Liver (tissue), 9 donors: ENCODE data around the gene EML3. TPM values are rescaled to one million over a fixed set of nuclear protein-coding genes. Genes with fewer than 3 reads are reported as not detected.

ENCODE experiments used
- DNase-seq: peaks from one replicate; pipeline ENCODE4 v3.0.0-alpha.2; 2017; ENCODE audit warnings: low spot score
- H3K27ac ChIP-seq, 2 donors: one replicate each; pipeline ENCODE4 v1.7.0; 2013; ENCODE audit warnings: inconsistent platforms in 2 of 2, low read length in 2 of 2, control low read depth in 1 of 2, low read depth in 1 of 2, mild to moderate bottlenecking in 1 of 2
- H3K27me3 ChIP-seq, 4 donors: one replicate each; pipeline versions ENCODE4 v1.6.1 to v1.7.0; 2013; ENCODE audit warnings: low read length in 3 of 4, inconsistent platforms in 1 of 4, mild to moderate bottlenecking in 1 of 4, moderate library complexity in 1 of 4; ENCODE audit not compliant: control insufficient read depth in 4 of 4, insufficient read depth in 4 of 4
- H3K36me3 ChIP-seq, 4 donors: one replicate each; pipeline versions ENCODE4 v1.6.1 to v1.7.0; 2013; ENCODE audit warnings: low read length in 3 of 4, mild to moderate bottlenecking in 3 of 4, low read depth in 1 of 4, moderate library complexity in 1 of 4; ENCODE audit not compliant: control insufficient read depth in 4 of 4, insufficient read depth in 3 of 4
- H3K4me1 ChIP-seq, 4 donors: one replicate each; pipeline versions ENCODE4 v1.6.1 to v1.7.0; 2013; ENCODE audit warnings: low read length in 3 of 4, mild to moderate bottlenecking in 3 of 4, moderate library complexity in 1 of 4; ENCODE audit not compliant: control insufficient read depth in 4 of 4, insufficient read depth in 4 of 4
- H3K4me3 ChIP-seq, 3 donors: one replicate each; pipeline versions ENCODE4 v1.6.1 to v1.7.0; 2013; ENCODE audit warnings: low read length in 3 of 3, control low read depth in 1 of 3, low read depth in 1 of 3, mild to moderate bottlenecking in 1 of 3
- H3K9ac ChIP-seq, 2 donors: one replicate each; pipeline ENCODE4 v1.7.0; 2013; ENCODE audit warnings: low read length in 2 of 2, mild to moderate bottlenecking in 2 of 2, moderate library complexity in 2 of 2, control low read depth in 1 of 2, low read depth in 1 of 2
- H3K9me3 ChIP-seq, 4 donors: one replicate each; pipeline versions ENCODE4 v1.6.1 to v1.7.0; 2013; ENCODE audit warnings: low read length in 3 of 4; ENCODE audit not compliant: control insufficient read depth in 4 of 4
- ATF3 ChIP-seq: IDR thresholded peaks from 2 replicates; pipeline ENCODE4 v1.6.1; 2016; ENCODE audit warnings: antibody characterized with exemption
- CTCF ChIP-seq: fragments of 150-350 bp; IDR thresholded peaks from 2 replicates; pipeline ENCODE4 v1.5.1; 2017; ENCODE audit warnings: improper control_type of control experiment, low read depth, low read length; ENCODE audit not compliant: missing input control
- EGR1 ChIP-seq, 2 donors: IDR thresholded peaks; 2 replicates each; pipeline ENCODE4 v1.6.1; 2016 to 2018; ENCODE audit warnings: antibody characterized with exemption in 2 of 2, low read depth in 2 of 2
- FOXA1 ChIP-seq: IDR thresholded peaks from 2 replicates; pipeline ENCODE4 v1.6.1; 2016; ENCODE audit warnings: antibody characterized with exemption
- FOXA2 ChIP-seq: IDR thresholded peaks from 2 replicates; pipeline ENCODE4 v1.6.1; 2016; ENCODE audit warnings: antibody characterized with exemption
- GABPA ChIP-seq, 2 donors: IDR thresholded peaks in 1 of 2; conservative IDR thresholded peaks in 1 of 2; 2 replicates each; pipeline ENCODE4 v1.6.1; 2016; ENCODE audit warnings: antibody characterized with exemption in 2 of 2, mild to moderate bottlenecking in 1 of 2, moderate library complexity in 1 of 2
- HNF4A ChIP-seq, 2 donors: conservative IDR thresholded peaks; 2 replicates each; pipeline ENCODE4 v1.6.1; 2016; ENCODE audit warnings: antibody characterized with exemption in 2 of 2, mild to moderate bottlenecking in 2 of 2
- HNF4G ChIP-seq: IDR thresholded peaks from 2 replicates; pipeline ENCODE4 v1.6.1; 2016; ENCODE audit warnings: antibody characterized with exemption
- JUND ChIP-seq, 2 donors: IDR thresholded peaks; 2 replicates each; pipeline ENCODE4 v1.6.1; 2016; ENCODE audit warnings: antibody characterized with exemption in 2 of 2
- MAX ChIP-seq: IDR thresholded peaks from 2 replicates; pipeline ENCODE4 v1.6.1; 2016; ENCODE audit warnings: antibody characterized with exemption
- NR2F2 ChIP-seq: IDR thresholded peaks from 2 replicates; pipeline ENCODE4 v1.6.1; 2016; ENCODE audit warnings: antibody characterized with exemption
- RXRA ChIP-seq, 2 donors: IDR thresholded peaks; 2 replicates each; pipeline ENCODE4 v1.6.1; 2017 to 2018; ENCODE audit warnings: antibody characterized with exemption in 2 of 2, mild to moderate bottlenecking in 1 of 2
- SP1 ChIP-seq: IDR thresholded peaks from 2 replicates; pipeline ENCODE4 v1.6.1; 2018; ENCODE audit warnings: antibody characterized with exemption, mild to moderate bottlenecking
- TAF1 ChIP-seq: conservative IDR thresholded peaks from 2 replicates; pipeline ENCODE4 v1.6.1; 2016; ENCODE audit warnings: antibody characterized with exemption, mild to moderate bottlenecking
- YY1 ChIP-seq: IDR thresholded peaks from 2 replicates; pipeline ENCODE4 v1.6.1; 2016; ENCODE audit warnings: antibody characterized with exemption, mild to moderate bottlenecking
- WGBS: extraction: QIAGEN DNeasy Blood & Tissue Kit; methylation state at CpG from one replicate; pipeline ENCODE4 v1.1.7; 2013; 5-methylcytosine and 5-hydroxymethylcytosine counted together
- polyA plus RNA-seq, 2 donors: library from polyadenylated mRNA; stranded (reverse) in 1 of 2; unstranded in 1 of 2; fragments of 200-250 nt in 1 of 2; fragments of >200 nt in 1 of 2; fragmentation: Nextera tagmentation in 1 of 2; extraction: Ambion mirVana in 1 of 2; gene quantifications; one replicate each; pipeline versions ENCODE4 v1.2.1 to v1.2.3, GENCODE V29; 2013 to 2015
- total RNA-seq, 2 donors: library from RNA; depleted of rRNA; stranded (reverse); fragments of >200 nt; gene quantifications; one replicate each; pipeline ENCODE4 v1.2.3, GENCODE V29; 2014
- TF ChIP-seq, protein P1 (sequence below): IDR thresholded peaks from 2 replicates; pipeline ENCODE4 v1.6.1; 2016; ENCODE audit warnings: antibody characterized with exemption, mild to moderate bottlenecking
- donor health status: healthy.
- donor health status: healthy.
- donor health status: healthy.
- donor health status: healthy.
- donor health status: healthy.

Gene EML3
- total and polyA plus RNA-seq, 4 donors: 6.0 to 19.3 (median 13.6) TPM

DNA sequence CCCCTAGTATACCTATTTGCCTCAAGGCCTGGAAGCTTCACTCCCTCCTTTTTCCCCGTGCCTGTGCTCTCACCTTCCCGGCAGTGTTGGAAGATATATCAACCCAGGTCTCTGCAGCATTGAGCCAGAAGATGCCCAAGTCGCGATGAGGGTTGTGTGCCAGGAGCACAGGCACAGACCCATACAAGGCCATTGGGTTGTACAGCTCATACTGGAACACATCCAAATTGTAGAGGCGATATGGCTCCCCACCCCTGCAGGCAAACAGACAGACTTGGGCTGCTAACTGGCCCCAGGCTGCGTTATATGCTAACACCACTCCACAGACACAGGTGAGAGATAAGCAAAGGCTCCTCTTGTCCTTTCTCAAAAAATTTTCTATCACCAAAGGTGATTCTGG is 19.9 kb upstream of the EML3 start:
- WGBS: 86% methylated on average over 6 of the region's 6 CpGs
- no peak for DNase-seq
- TF ChIP-seq ATF3 (no peak), HNF4A (conservative IDR thresholded peaks at IDR 0.05) (no peak), NR2F2 (no peak), HNF4G (no peak), SP1 (no peak), GABPA (IDR thresholded peaks at IDR 0.05 in 1 of 2, conservative IDR thresholded peaks at IDR 0.05 in 1 of 2) (no peak), CTCF (no peak), MAX (no peak), FOXA1 (no peak), YY1 (no peak)
- Histone ChIP-seq H3K27me3 (no peaks in the 10 kb centered on the region), H3K36me3 (peaks cover 40 to 78% (median 74%) of the 10 kb centered on the region in 4 donors), H3K9ac (no peak overlapping the region), H3K4me3 (no peak overlapping the region), H3K27ac (no peak overlapping the region), H3K9me3 (no peaks in the 10 kb centered on the region), H3K4me1 (no peaks in the 10 kb centered on the region)

- no peak for DNase-seq
- Histone ChIP-seq H3K27me3 (no peaks in the 10 kb centered on the region), H3K27ac (no peak overlapping the region), H3K9ac (no peak overlapping the region), H3K4me3 (no peak overlapping the region), H3K4me1 (peaks cover 0 to under 1% (median 0%) of the 10 kb centered on the region in 4 donors), H3K36me3 (peaks cover 36 to 73% (median 68%) of the 10 kb centered on the region in 4 donors), H3K9me3 (no peaks in the 10 kb centered on the region)
- TF ChIP-seq HNF4A (conservative IDR thresholded peaks at IDR 0.05) (no peak), EGR1 (IDR thresholded peaks at IDR 0.05; ENCODE audit: low read depth in 2 of 2) (no peak), FOXA2 (no peak), NR2F2 (no peak), GABPA (IDR thresholded peaks at IDR 0.05 in 1 of 2, conservative IDR thresholded peaks at IDR 0.05 in 1 of 2) (no peak), HNF4G (no peak), RXRA (IDR thresholded peaks at IDR 0.05) (no peak), YY1 (no peak), JUND (IDR thresholded peaks at IDR 0.05) (no peak), ATF3 (no peak), TAF1 (no peak)
- TF ChIP-seq, protein P1, sequence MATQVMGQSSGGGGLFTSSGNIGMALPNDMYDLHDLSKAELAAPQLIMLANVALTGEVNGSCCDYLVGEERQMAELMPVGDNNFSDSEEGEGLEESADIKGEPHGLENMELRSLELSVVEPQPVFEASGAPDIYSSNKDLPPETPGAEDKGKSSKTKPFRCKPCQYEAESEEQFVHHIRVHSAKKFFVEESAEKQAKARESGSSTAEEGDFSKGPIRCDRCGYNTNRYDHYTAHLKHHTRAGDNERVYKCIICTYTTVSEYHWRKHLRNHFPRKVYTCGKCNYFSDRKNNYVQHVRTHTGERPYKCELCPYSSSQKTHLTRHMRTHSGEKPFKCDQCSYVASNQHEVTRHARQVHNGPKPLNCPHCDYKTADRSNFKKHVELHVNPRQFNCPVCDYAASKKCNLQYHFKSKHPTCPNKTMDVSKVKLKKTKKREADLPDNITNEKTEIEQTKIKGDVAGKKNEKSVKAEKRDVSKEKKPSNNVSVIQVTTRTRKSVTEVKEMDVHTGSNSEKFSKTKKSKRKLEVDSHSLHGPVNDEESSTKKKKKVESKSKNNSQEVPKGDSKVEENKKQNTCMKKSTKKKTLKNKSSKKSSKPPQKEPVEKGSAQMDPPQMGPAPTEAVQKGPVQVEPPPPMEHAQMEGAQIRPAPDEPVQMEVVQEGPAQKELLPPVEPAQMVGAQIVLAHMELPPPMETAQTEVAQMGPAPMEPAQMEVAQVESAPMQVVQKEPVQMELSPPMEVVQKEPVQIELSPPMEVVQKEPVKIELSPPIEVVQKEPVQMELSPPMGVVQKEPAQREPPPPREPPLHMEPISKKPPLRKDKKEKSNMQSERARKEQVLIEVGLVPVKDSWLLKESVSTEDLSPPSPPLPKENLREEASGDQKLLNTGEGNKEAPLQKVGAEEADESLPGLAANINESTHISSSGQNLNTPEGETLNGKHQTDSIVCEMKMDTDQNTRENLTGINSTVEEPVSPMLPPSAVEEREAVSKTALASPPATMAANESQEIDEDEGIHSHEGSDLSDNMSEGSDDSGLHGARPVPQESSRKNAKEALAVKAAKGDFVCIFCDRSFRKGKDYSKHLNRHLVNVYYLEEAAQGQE: no peak
- WGBS: 90% methylated on average over 3 of the region's 3 CpGs
Measured at GRCh38 chr11:62627713-62628112, 15.1 kb upstream of the EML3 start.
